HepG2 (cell line): ENCODE measurements around the gene PSENEN. TPM values are rescaled to one million over a fixed set of nuclear protein-coding genes. Genes with fewer than 3 reads are reported as not detected.
A peak's percentile ranks its signal among the peaks of the same experiment; 100 is the strongest.

ENCODE experiments used
- BATF2 ChIP-seq: sonication (generic); formaldehyde crosslinking; IDR thresholded peaks from 2 replicates; pipeline ENCODE4 v1.8.0; 2022; ENCODE audit warnings: mild to moderate bottlenecking, missing genetic modification reagents, moderate library complexity
- E2F1 ChIP-seq: sonication (generic); formaldehyde crosslinking; IDR thresholded peaks from 2 replicates; pipeline ENCODE4 v1.5.0; 2020; ENCODE audit warnings: missing genetic modification reagents
- EED ChIP-seq: sonication (generic); formaldehyde crosslinking; IDR thresholded peaks from 2 replicates; pipeline ENCODE4 v1.5.0; 2020; ENCODE audit warnings: mild to moderate bottlenecking, missing genetic modification reagents
- NR2C2 ChIP-seq: sonication (generic); formaldehyde crosslinking; IDR thresholded peaks from 2 replicates; pipeline ENCODE4 v1.4.0; 2020; ENCODE audit warnings: missing genetic modification reagents, mild to moderate bottlenecking, moderate library complexity, borderline replicate concordance
- SNAPC2 ChIP-seq: sonication (generic); formaldehyde crosslinking; IDR thresholded peaks from 2 replicates; pipeline ENCODE4 v1.8.1; 2022; ENCODE audit warnings: mild to moderate bottlenecking, missing genetic modification reagents
- THAP11 ChIP-seq: IDR thresholded peaks from 2 replicates; pipeline ENCODE4 v1.6.1; 2016; ENCODE audit warnings: missing biosample characterization, missing genetic modification reagents
- ZHX2 ChIP-seq, 2 experiments: sonication (generic) in 1 of 2; formaldehyde crosslinking in 1 of 2; IDR thresholded peaks; 2 replicates each; pipeline versions ENCODE4 v1.6.1 to v1.9.0; 2014 to 2022; ENCODE audit warnings: antibody characterized with exemption in 1 of 2, borderline replicate concordance in 1 of 2, inconsistent platforms in 1 of 2, low read depth in 1 of 2, missing genetic modification reagents in 1 of 2
- ZNF275 ChIP-seq: sonication (generic); formaldehyde crosslinking; IDR thresholded peaks from 2 replicates; pipeline ENCODE4 v1.8.0; 2022; ENCODE audit warnings: missing genetic modification reagents, mild to moderate bottlenecking, inconsistent platforms, borderline replicate concordance
- ZNF564 ChIP-seq: sonication (generic); formaldehyde crosslinking; IDR thresholded peaks from 2 replicates; pipeline ENCODE4 v1.8.1; 2023; ENCODE audit warnings: mild to moderate bottlenecking, missing genetic modification reagents
- polyA plus RNA-seq, 8 experiments: library from polyadenylated mRNA; depleted of rRNA in 3 of 8; stranded (reverse) in 7 of 8; unstranded in 1 of 8; fragments of >200 nt; fragmentation: Illumina TruSeq in 4 of 8; extraction: Trizol in 4 of 8; gene quantifications; 2 replicates each; pipeline versions ENCODE4 v1.2.1 to v1.2.3, GENCODE V29; 2011 to 2016; ENCODE audit warnings: low read depth in 4 of 8, missing spikeins in 1 of 8, mixed read lengths in 1 of 8; ENCODE audit not compliant: insufficient read depth in 1 of 8
- total RNA-seq, 5 experiments: library from RNA; depleted of rRNA; stranded (reverse); fragments of >200 nt; fragmentation: Illumina TruSeq; extraction: Trizol; gene quantifications; 2 replicates each; pipeline ENCODE4 v1.2.3, GENCODE V29; 2016; ENCODE audit warnings: low read depth in 1 of 5
- TF ChIP-seq, protein P1 (sequence below): sonication (generic); formaldehyde crosslinking; conservative IDR thresholded peaks from 2 replicates; pipeline ENCODE4 v1.4.0; 2020; ENCODE audit warnings: missing genetic modification reagents
- TF ChIP-seq, protein P2 (sequence below): sonication (generic); formaldehyde crosslinking; conservative IDR thresholded peaks from 2 replicates; pipeline ENCODE4 v1.4.0; 2020; ENCODE audit warnings: mild to moderate bottlenecking, missing genetic modification reagents, moderate library complexity
- TF ChIP-seq, protein P3 (sequence below): sonication (generic); formaldehyde crosslinking; IDR thresholded peaks from 2 replicates; pipeline ENCODE4 v1.4.0; 2020; ENCODE audit warnings: mild to moderate bottlenecking, missing genetic modification reagents

The PSENEN gene
- total and polyA plus RNA-seq, 2 of the 13 experiments (the other 11 are each of a cell fraction or from before 2014, with no cell fraction given) = 16.9 to 34.2 TPM

DNA sequence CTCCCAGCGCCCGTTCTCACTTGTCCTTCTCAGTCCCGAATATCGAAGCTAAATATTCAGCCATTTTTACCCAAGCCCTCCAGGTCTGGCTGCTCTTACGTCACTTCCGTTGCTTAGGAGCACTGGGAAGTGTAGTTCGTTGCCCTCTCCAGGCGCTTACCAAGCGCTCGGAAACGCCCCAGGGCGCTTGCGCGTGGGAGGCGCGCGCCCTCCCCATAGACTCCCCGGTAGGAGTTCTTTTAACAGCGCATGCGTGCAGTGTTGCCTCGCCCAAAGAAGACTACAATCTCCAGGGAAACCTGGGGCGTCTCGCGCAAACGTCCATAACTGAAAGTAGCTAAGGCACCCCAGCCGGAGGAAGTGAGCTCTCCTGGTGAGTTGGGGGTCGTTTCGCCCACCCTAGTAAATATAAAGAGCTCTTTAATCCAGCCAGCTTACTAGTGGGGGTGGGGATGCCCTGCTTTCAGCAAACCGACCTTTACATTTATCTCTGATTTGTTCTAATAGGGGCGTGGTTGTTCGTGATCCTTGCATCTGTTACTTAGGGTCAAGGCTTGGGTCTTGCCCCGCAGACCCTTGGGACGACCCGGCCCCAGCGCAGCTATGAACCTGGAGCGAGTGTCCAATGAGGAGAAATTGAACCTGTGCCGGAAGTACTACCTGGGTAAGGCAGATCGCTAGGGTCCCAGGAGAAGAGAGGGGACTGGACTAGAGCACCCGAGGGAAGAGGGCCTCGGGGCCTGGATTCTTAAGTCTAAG, at the start of gene PSENEN, which contains the start of gene U2AF1L4 (continued):
- peak; percentile 70 for TF ChIP-seq ZHX2 (IDR thresholded peaks at IDR 0.05; ENCODE audit: low read depth)
- no peak for TF ChIP-seq ZHX2 (CRISPR knock-in tag; IDR thresholded peaks at IDR 0.05; ENCODE audit: borderline replicate concordance)
- TF ChIP-seq ZNF275 (CRISPR knock-in tag) = no peak
- TF ChIP-seq, protein P1, sequence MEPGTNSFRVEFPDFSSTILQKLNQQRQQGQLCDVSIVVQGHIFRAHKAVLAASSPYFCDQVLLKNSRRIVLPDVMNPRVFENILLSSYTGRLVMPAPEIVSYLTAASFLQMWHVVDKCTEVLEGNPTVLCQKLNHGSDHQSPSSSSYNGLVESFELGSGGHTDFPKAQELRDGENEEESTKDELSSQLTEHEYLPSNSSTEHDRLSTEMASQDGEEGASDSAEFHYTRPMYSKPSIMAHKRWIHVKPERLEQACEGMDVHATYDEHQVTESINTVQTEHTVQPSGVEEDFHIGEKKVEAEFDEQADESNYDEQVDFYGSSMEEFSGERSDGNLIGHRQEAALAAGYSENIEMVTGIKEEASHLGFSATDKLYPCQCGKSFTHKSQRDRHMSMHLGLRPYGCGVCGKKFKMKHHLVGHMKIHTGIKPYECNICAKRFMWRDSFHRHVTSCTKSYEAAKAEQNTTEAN (CRISPR knock-in tag) = no peak
- TF ChIP-seq E2F1 = no peak
- TF ChIP-seq, protein P2, sequence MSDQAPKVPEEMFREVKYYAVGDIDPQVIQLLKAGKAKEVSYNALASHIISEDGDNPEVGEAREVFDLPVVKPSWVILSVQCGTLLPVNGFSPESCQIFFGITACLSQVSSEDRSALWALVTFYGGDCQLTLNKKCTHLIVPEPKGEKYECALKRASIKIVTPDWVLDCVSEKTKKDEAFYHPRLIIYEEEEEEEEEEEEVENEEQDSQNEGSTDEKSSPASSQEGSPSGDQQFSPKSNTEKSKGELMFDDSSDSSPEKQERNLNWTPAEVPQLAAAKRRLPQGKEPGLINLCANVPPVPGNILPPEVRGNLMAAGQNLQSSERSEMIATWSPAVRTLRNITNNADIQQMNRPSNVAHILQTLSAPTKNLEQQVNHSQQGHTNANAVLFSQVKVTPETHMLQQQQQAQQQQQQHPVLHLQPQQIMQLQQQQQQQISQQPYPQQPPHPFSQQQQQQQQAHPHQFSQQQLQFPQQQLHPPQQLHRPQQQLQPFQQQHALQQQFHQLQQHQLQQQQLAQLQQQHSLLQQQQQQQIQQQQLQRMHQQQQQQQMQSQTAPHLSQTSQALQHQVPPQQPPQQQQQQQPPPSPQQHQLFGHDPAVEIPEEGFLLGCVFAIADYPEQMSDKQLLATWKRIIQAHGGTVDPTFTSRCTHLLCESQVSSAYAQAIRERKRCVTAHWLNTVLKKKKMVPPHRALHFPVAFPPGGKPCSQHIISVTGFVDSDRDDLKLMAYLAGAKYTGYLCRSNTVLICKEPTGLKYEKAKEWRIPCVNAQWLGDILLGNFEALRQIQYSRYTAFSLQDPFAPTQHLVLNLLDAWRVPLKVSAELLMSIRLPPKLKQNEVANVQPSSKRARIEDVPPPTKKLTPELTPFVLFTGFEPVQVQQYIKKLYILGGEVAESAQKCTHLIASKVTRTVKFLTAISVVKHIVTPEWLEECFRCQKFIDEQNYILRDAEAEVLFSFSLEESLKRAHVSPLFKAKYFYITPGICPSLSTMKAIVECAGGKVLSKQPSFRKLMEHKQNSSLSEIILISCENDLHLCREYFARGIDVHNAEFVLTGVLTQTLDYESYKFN = 0 out of 2 replicates have a peak, but pooled peaks have one; percentile 6
- no peak for TF ChIP-seq SNAPC2 (CRISPR knock-in tag)
- TF ChIP-seq, protein P3, sequence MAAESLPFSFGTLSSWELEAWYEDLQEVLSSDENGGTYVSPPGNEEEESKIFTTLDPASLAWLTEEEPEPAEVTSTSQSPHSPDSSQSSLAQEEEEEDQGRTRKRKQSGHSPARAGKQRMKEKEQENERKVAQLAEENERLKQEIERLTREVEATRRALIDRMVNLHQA = no peak
- TF ChIP-seq THAP11 = peak; percentile 97
- TF ChIP-seq ZNF564 (CRISPR knock-in tag) = no peak
- peak; percentile 84 for TF ChIP-seq NR2C2 (CRISPR knock-in tag)
- TF ChIP-seq BATF2 = no peak
- no peak for TF ChIP-seq EED
